ENCODE measurements around the gene MAPKAPK3. TPM values are rescaled to one million over a fixed set of nuclear protein-coding genes. Genes with fewer than 3 reads are reported as not detected.

MAPKAPK3 gene
- total and polyA plus RNA-seq, 10 donors = 18.0 to 55.0 (median 42.2) TPM

GRCh38 chr3:50620420-50620819 lies 3.5 kb downstream of the MAPKAPK3 start:
- H3K36me3 ChIP-seq = peaks cover 0 to 25% (median 0%) of the 10 kb centered on the region in 6 donors
- H3K27ac ChIP-seq = peak overlapping the region; percentile 53 to 97 (median 88)
- peaks cover 50 to 97% (median 86%) of the 10 kb centered on the region in 6 donors for H3K4me1 ChIP-seq
- WGBS, 5 donors = 11 to 55% (median 25%) methylated on average over 1 of the region's 1 CpG
- H3K27me3 ChIP-seq (replicated peaks in 1 of 7) = no peaks in the 10 kb centered on the region
- TF ChIP-seq CTCF (IDR thresholded peaks at IDR 0.05 in 8 of 11, conservative IDR thresholded peaks at IDR 0.05 in 3 of 11) = peak in 3 of 11 experiments; percentile 25 to 39 (median 33)
- TF ChIP-seq POLR2A (IDR thresholded peaks at IDR 0.05) = no peak
- TF ChIP-seq POLR2AphosphoS5 (IDR thresholded peaks at IDR 0.05) = peak in 2 of 3 donors; percentile 35 to 59
- no peaks in the 10 kb centered on the region for H3K9me3 ChIP-seq
- peak overlapping the region in 2 of 8 donors; percentile 1 to 98 for H3K4me3 ChIP-seq
- no peak for DNase-seq
- intact Hi-C loops (cut with DNase I; ENCODE audit: low total_unique reads) = no loop called here

GRCh38 chr3:50620820-50621219 lies 3.9 kb downstream of the MAPKAPK3 start:
- H3K4me3 ChIP-seq = peak overlapping the region in 2 of 8 donors; percentile 1 to 98
- no peaks in the 10 kb centered on the region for H3K9me3 ChIP-seq
- peaks cover 49 to 97% (median 87%) of the 10 kb centered on the region in 6 donors for H3K4me1 ChIP-seq
- 16 to 37% (median 34%) methylated on average over 4 of the region's 4 CpGs for WGBS, 5 donors
- TF ChIP-seq POLR2A (IDR thresholded peaks at IDR 0.05) (no peak), CTCF (IDR thresholded peaks at IDR 0.05 in 8 of 11, conservative IDR thresholded peaks at IDR 0.05 in 3 of 11) (peak in 2 of 11 experiments; percentile 5 to 19)
- no peak for DNase-seq
- no peaks in the 10 kb centered on the region for H3K27me3 ChIP-seq (replicated peaks in 1 of 7)
- peak overlapping the region; percentile 53 to 97 (median 88) for H3K27ac ChIP-seq
- H3K36me3 ChIP-seq = peaks cover 0 to 25% (median 0%) of the 10 kb centered on the region in 6 donors
- intact Hi-C loops (cut with DNase I; ENCODE audit: low total_unique reads) = no loop called here

GRCh38 chr3:50622881-50623280 lies 5.9 kb downstream of the MAPKAPK3 start:
- WGBS, 5 donors = 85 to 97% (median 87%) methylated on average over 3 of the region's 3 CpGs
- Histone ChIP-seq H3K4me1 (peaks cover 39 to 100% (median 87%) of the 10 kb centered on the region in 6 donors), H3K36me3 (peaks cover 0 to 33% (median 0%) of the 10 kb centered on the region in 6 donors), H3K4me3 (no peak overlapping the region), H3K9me3 (no peaks in the 10 kb centered on the region), H3K27ac (peak overlapping the region in 3 of 8 donors; percentile 70 to 96 (median 80)), H3K27me3 (replicated peaks in 1 of 7) (no peaks in the 10 kb centered on the region)
- DNase-seq = no peak
- no peak for TF ChIP-seq POLR2AphosphoS5 (IDR thresholded peaks at IDR 0.05)
- TF ChIP-seq POLR2A (IDR thresholded peaks at IDR 0.05) = no peak
- no peak for TF ChIP-seq CTCF (IDR thresholded peaks at IDR 0.05 in 8 of 11, conservative IDR thresholded peaks at IDR 0.05 in 3 of 11)
- intact Hi-C loops (cut with DNase I; ENCODE audit: low total_unique reads) = no loop called here

GRCh38 chr3:50623840-50624474 lies 7.0 kb downstream of the MAPKAPK3 start:
- peak overlapping the region in 7 of 8 donors; percentile 39 to 96 (median 58) for H3K27ac ChIP-seq
- intact Hi-C loops (cut with DNase I; ENCODE audit: low total_unique reads) = no loop called here
- WGBS, 5 donors = 9 to 16% (median 13%) methylated on average over 5 to 6 of the region's 6 CpGs

More at GRCh38 chr3:50623840-50624474, 7.0 kb downstream of the MAPKAPK3 start:
- Histone ChIP-seq H3K36me3 (peaks cover 0 to 41% (median 0%) of the 10 kb centered on the region in 6 donors), H3K9me3 (no peaks in the 10 kb centered on the region), H3K27me3 (replicated peaks in 1 of 7) (no peaks in the 10 kb centered on the region), H3K4me3 (peak overlapping the region in 1 of 8 donors; percentile 32), H3K4me1 (peaks cover 29 to 100% (median 85%) of the 10 kb centered on the region in 6 donors)
- no peak for DNase-seq
- TF ChIP-seq POLR2A (IDR thresholded peaks at IDR 0.05) = no peak
- no peak for TF ChIP-seq CTCF (IDR thresholded peaks at IDR 0.05 in 8 of 11, conservative IDR thresholded peaks at IDR 0.05 in 3 of 11)
- peak in 2 of 3 donors; percentile 25 to 35 for TF ChIP-seq POLR2AphosphoS5 (IDR thresholded peaks at IDR 0.05)

All from spleen (tissue), 11 donors.